RKO (cell line): ENCODE measurements around the gene MX2.

Experiments
- DNase-seq: peaks from one replicate; pipeline ENCODE4 v3.0.0-alpha.2; 2016; ENCODE audit warnings: low spot score

MX2 gene

GRCh38 chr21:41364308-41364707 lies 2.5 kb downstream of the MX2 start:
- no peak for DNase-seq

GRCh38 chr21:41365377-41366107 lies 3.7 kb downstream of the MX2 start:
- no peak for DNase-seq

GRCh38 chr21:41366522-41367151 lies 4.8 kb downstream of the MX2 start:
- DNase-seq, result no peak

- no peak for DNase-seq
Measured at GRCh38 chr21:41367301-41367944, 5.6 kb downstream of the MX2 start.

GRCh38 chr21:41367945-41368734 lies 6.3 kb downstream of the MX2 start:
- DNase-seq, result no peak

GRCh38 chr21:41368735-41369104 lies 6.9 kb downstream of the MX2 start:
- DNase-seq, result no peak

- no peak for DNase-seq
Measured at GRCh38 chr21:41369105-41369919, 7.5 kb downstream of the MX2 start.

- no peak for DNase-seq
Measured at GRCh38 chr21:41369920-41370839, 8.4 kb downstream of the MX2 start.

GRCh38 chr21:41370840-41371684 lies 9.2 kb downstream of the MX2 start:
- no peak for DNase-seq

- no peak for DNase-seq
Measured at GRCh38 chr21:41371685-41372030, 9.8 kb downstream of the MX2 start.

- no peak for DNase-seq
Measured at GRCh38 chr21:41373253-41373652, 11.4 kb downstream of the MX2 start.

GRCh38 chr21:41373763-41374162 lies 11.9 kb downstream of the MX2 start:
- DNase-seq, result no peak

GRCh38 chr21:41374177-41374712 lies 12.4 kb downstream of the MX2 start:
- DNase-seq, result no peak

- DNase-seq, result peak; percentile 6
Measured at GRCh38 chr21:41374867-41375533, 13.2 kb downstream of the MX2 start.

- no peak for DNase-seq
Measured at GRCh38 chr21:41375875-41376274, 14.0 kb downstream of the MX2 start.

- no peak for DNase-seq
Measured at GRCh38 chr21:41377715-41378114, 15.9 kb downstream of the MX2 start.

- no peak for DNase-seq
Measured at GRCh38 chr21:41378849-41379248, 17.0 kb downstream of the MX2 start.

GRCh38 chr21:41379901-41380300 lies 18.1 kb downstream of the MX2 start:
- DNase-seq, result no peak

- DNase-seq, result no peak
Measured at GRCh38 chr21:41381731-41382130, 19.9 kb downstream of the MX2 start.
